Measurements from ENCODE around the gene CGB1.
"Not testable (repeated sequence)": the region's sequence is repeated elsewhere in the genome, so short reads cannot be mapped to it uniquely, and the experiment has no call there.

Gene CGB1

DNA sequence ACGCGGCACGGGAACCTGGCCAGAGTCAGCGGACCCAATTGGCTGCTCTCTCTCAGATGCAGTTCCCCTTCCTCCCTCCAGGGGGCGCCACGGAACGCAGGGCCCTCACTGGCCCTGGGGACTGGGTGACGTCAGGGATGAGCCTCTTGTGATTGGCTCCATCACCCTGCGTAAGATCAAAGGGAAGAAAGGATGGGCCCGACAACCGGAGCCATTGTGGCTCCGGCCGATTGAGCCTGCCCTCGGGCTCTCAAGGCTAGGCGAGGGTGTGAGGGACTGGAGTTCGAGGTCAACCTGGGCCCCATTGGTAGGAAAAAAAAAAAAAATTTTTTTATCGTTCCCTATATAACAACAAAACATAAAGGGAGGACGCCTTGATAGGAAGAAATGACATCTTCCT, at the start of gene CGB1:
CGB1 (minus strand) TSS at position 81 of the 400 bp plus-strand sequence. CDS start 184 bp downstream, outside the sequence.
- H3K9ac ChIP-seq (ENCODE audit: low read depth, low read length); H3K9me3 ChIP-seq (ENCODE audit: control insufficient read depth, insufficient read depth, low read length); H3K36me3 ChIP-seq (ENCODE audit: insufficient read depth, low read length); H3K4me1 ChIP-seq (ENCODE audit: insufficient read depth, low read length): not testable (repeated sequence)

DNA sequence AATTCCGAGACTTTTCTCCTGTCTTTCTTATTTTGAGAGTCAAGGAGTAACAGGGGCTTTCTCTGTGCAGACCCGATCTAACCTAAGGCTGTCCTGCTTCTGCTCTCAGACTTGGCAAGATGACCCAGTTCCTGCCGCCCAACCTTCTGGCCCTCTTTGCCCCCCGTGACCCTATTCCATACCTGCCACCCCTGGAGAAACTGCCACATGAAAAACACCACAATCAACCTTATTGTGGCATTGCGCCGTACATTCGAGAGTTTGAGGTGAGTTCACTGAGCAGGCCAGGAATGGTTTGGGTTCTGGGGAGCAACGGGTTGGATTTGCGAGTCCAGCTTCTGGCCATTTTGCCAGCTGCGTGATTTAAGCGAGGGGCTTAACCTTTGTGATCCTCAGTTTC, 49.6 kb upstream of the CGB1 start:
- Histone ChIP-seq H3K9me3 (ENCODE audit: control insufficient read depth, insufficient read depth, low read length) (no peaks in the 10 kb centered on the region), H3K9ac (ENCODE audit: low read depth, low read length) (peak overlapping the region; percentile 80), H3K36me3 (ENCODE audit: insufficient read depth, low read length) (peaks cover 18% of the 10 kb centered on the region), H3K4me1 (ENCODE audit: insufficient read depth, low read length) (no peaks in the 10 kb centered on the region; the same call in 1 of the 2 replicates)

DNA sequence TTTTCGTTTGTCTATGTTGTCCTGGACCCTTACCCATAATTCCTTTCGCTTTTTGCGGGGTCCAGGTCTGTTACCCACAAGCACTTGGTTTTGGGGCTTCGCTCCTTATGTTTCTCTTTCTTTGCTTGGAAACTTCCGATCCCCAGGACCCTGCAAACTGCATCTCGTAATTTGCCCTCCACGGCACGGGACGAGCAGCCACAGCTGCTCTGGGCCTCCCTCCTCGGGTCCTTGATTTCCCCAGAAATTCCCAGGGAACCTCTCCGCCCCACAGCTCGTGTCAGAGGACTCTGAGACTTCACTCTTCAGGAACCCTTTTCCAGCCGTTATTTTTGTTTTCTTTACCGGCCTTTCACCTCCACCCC, 49.2 kb upstream of the CGB1 start:
- H3K9ac ChIP-seq (ENCODE audit: low read depth, low read length): peak overlapping the region; percentile 80
- peaks cover 18% of the 10 kb centered on the region for H3K36me3 ChIP-seq (ENCODE audit: insufficient read depth, low read length)
- no peaks in the 10 kb centered on the region for H3K9me3 ChIP-seq (ENCODE audit: control insufficient read depth, insufficient read depth, low read length)
- H3K4me1 ChIP-seq (ENCODE audit: insufficient read depth, low read length): no peaks in the 10 kb centered on the region; the same call in 1 of the 2 replicates

DNA sequence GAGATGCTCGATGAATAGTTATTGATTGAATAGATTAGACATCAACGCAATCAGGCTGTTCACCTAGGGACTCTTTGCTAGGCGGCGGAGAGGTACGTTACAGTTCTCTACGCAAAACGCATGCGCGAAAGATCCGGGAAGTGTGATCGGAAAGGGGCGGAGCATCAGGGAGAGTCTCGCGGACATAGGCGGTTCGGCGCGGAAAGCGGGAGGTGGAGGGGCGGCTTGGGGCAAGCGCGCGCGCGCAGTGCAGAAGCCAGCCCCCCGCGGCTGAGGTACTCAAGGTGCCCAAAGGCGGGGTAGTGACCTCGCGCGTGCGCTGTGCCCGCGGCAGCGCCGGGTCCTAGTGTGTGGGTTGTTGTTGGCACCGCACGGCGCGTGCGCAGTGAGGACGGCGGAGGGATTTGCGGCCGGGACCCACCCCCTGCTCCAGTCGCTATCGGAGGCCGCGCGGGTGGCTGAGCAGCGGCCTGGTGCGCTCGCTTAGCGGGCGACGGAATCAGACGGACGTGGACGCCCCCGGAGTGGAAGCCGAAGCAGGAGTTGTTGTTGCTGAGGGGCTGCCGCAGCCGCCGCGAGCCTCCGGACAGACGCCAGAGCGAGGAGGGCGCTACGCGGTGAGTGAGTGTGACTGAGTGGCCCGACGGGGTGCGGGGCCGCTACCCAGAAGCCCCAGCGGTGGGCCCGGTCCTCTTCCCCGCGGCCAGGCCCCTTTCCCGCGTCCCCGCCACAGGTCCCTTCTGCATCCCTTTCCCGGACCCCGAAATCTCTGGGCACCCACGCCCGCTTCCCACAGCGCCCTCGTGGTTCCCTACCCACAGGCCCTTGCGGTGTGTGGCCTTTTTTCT, 48.5 kb upstream of the CGB1 start, which contains the start of gene SNRNP70:
SNRNP70 (plus strand) TSS at position 432 of the 848 bp plus-strand sequence. CDS start 964 bp downstream, outside the sequence.
- H3K9me3 ChIP-seq (ENCODE audit: control insufficient read depth, insufficient read depth, low read length): no peaks in the 10 kb centered on the region
- H3K4me1 ChIP-seq (ENCODE audit: insufficient read depth, low read length): no peaks in the 10 kb centered on the region; the same call in 1 of the 2 replicates
- peaks cover 15% of the 10 kb centered on the region for H3K36me3 ChIP-seq (ENCODE audit: insufficient read depth, low read length)
- H3K9ac ChIP-seq (ENCODE audit: low read depth, low read length): peak within 1 kb of the TSS; percentile 80

DNA sequence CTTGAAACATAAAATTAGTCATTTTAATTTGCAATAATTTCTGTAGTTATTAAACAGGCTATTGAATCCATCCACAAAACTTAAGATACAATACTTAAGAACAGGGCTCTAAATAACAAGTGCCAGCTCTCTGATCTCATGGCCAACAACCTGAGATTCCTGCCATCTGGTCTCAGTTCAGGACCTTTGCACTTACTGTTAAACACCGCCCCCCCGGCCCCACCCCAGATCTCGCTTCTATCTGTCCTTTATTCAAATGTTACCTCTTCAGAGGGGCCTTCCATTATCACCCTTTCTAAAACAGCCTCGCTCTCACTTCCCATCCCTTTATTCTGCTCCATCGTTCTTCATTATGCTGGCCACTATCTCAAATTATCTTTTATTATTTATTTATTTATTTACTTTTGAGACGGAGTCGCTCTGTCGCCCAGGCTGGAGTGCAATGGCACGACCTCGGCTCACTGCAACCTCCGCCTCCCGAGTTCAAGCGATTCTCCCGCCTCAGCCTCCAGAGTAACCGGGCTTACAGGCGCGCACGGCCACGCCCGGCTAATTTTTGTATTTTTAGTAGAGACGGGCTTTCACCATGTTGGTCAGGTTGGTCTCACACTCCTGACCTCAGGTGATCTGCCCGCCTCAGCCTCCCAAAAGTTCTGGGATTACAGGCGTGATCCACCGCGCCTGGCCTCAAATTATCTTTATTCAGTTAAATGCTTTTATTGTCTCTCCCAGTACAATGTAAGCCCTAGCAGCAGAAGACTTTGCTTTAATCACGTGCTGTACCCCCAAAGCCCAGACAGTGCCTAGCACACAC, 47.7 kb upstream of the CGB1 start:
- H3K9ac ChIP-seq (ENCODE audit: low read depth, low read length): peak overlapping the region; percentile 80
- H3K9me3 ChIP-seq (ENCODE audit: control insufficient read depth, insufficient read depth, low read length): no peaks in the 10 kb centered on the region
- no peaks in the 10 kb centered on the region; the same call in 1 of the 2 replicates for H3K4me1 ChIP-seq (ENCODE audit: insufficient read depth, low read length)
- peaks cover 13% of the 10 kb centered on the region for H3K36me3 ChIP-seq (ENCODE audit: insufficient read depth, low read length)

DNA sequence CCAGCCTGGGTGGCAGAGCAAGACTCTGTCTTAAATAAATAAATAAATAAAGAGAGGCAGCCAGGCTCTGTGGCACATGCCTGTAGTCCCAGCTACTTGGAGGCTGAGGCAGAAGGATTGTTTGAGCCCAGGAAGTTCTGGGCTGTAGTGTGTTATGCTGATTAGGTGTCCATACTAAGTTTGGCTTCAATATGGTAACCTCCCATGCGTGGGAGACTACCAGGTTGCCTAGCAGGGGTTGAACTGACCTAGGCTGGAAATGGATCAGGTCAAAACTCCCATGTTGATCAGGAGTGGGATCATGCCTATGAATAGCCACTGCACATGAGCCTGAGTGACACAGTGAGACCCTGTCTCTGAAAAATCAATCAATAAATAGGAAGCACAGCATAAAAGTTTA, 44.6 kb upstream of the CGB1 start:
- no peaks in the 10 kb centered on the region for H3K36me3 ChIP-seq (ENCODE audit: insufficient read depth, low read length)
- no peak overlapping the region for H3K9ac ChIP-seq (ENCODE audit: low read depth, low read length)
- no peaks in the 10 kb centered on the region for H3K9me3 ChIP-seq (ENCODE audit: control insufficient read depth, insufficient read depth, low read length)
- H3K4me1 ChIP-seq (ENCODE audit: insufficient read depth, low read length): no peaks in the 10 kb centered on the region; the same call in 1 of the 2 replicates

DNA sequence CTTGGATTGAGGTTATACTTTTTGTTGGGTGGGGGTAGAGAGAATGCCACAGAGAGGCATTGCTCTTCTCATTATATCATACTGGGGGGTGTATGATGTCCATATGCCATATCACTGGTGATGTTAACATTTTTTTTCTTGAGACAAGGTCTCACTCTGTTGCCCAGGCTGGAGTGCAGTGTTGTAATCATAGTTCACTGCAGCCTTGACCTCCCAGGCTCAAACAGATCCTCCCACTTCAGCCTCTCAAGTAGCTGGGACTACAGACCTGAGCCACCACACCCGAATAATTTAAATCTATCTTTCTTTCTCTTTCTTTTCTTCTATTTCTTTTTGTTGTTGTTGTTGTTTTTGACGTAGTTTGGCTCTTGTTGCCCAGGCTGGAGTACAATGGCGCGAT, 43.7 kb upstream of the CGB1 start:
- no peaks in the 10 kb centered on the region for H3K9me3 ChIP-seq (ENCODE audit: control insufficient read depth, insufficient read depth, low read length)
- H3K4me1 ChIP-seq (ENCODE audit: insufficient read depth, low read length): no peaks in the 10 kb centered on the region; the same call in 1 of the 2 replicates
- no peak overlapping the region for H3K9ac ChIP-seq (ENCODE audit: low read depth, low read length)
- H3K36me3 ChIP-seq (ENCODE audit: insufficient read depth, low read length): no peaks in the 10 kb centered on the region

DNA sequence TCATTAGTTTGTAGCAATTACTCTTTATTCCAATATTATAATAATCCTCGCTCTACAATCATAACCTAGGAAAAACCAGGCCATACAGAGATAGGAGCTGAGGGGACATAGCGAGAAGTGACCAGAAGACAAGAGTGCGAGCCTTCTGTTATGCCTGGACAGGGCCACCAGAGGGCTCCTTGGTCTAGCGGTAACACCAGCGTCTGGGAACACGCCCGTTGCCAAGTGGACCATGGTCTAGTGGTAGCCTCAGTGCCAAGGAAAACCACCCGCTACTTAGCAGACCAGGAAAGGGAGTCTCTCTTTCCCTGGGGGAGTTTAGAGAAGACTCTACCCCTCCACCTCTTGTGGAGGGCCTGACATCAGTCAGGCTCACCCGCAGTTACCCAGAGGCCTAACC, 38.2 kb upstream of the CGB1 start:
- not testable (repeated sequence) for H3K36me3 ChIP-seq (ENCODE audit: insufficient read depth, low read length); H3K9ac ChIP-seq (ENCODE audit: low read depth, low read length); H3K9me3 ChIP-seq (ENCODE audit: control insufficient read depth, insufficient read depth, low read length); H3K4me1 ChIP-seq (ENCODE audit: insufficient read depth, low read length)

DNA sequence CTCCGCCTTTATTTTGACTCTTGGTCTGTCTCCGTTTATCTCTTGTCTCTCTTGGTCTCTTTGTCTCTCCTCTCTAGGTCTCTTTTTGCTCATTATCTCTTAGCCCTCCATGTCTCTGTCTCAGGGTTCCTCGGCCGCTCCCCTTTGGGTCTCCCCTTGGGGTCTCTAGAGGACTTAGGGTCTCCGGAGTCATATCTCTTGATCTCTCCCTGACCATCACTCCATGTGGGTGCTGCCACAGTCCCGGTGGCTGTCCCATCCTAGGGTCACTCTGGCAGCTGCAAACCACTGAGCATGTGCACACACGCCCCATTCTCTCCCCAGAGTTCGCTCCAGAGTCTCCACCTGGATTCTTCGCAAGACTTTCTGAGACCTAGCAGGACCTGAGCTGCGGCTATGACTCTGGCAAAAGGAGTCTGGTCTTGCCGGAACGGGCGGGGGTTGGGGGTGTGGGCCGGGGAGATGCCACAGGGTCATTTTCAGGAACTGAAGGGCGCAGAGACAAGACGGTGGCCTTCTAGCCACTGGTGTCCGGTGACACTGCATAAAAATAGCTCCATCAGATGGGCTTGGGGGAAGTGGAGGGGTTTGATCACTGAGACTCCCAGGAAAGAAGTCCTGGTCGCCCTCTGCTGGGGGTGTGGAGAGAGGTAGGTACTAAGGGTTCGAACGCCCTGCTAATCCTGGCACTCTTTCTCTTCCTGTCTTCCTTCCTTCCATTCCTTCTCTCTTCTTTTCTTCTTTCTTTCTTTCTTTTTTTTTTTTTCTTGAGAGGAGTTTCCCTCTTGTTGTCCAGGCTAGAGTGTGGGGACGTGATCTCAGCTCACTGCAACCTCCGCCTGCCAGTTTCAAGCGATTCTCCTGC, 37.1 kb upstream of the CGB1 start:
- Histone ChIP-seq H3K9me3 (ENCODE audit: control insufficient read depth, insufficient read depth, low read length) (no peaks in the 10 kb centered on the region), H3K4me1 (ENCODE audit: insufficient read depth, low read length) (no peaks in the 10 kb centered on the region; the same call in 1 of the 2 replicates), H3K9ac (ENCODE audit: low read depth, low read length) (no peak overlapping the region), H3K36me3 (ENCODE audit: insufficient read depth, low read length) (no peaks in the 10 kb centered on the region)

DNA sequence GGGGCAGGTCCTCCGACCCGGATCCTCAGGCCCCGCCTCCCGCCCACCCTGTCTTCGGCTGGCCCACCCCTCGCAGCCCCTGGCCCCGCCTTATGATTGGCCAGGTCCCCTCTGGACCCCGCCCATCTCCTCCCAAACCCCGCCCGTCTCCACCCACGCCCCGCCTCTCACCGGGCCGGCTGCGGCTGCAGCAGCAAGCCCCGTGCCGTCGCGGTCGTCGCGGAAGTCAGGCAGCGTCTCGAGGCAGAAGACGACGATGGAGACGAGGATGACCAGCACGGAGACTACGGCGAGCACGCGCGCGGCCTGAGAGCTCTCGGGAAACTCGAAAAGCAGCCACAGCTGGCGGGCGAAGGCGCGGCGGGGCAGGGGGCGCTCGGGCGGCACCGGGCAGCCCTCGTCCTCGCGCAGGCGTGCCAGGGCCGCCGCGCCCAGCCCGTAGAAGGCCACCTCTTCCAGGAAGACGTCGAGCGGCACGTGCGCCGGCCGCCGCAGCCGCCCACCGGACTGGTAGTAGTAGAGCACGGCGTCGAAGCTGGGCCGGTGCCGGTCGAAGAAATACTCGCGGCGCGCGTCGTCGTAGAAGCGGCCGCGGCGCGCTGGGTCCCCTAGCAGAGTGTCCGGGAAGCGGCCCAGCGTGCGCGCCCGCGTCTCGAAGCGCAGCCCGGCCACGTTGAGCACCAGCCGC, 35.3 kb upstream of the CGB1 start:
- Histone ChIP-seq H3K36me3 (ENCODE audit: insufficient read depth, low read length) (no peaks in the 10 kb centered on the region), H3K9ac (ENCODE audit: low read depth, low read length) (peak overlapping the region; percentile 36), H3K9me3 (ENCODE audit: control insufficient read depth, insufficient read depth, low read length) (no peaks in the 10 kb centered on the region), H3K4me1 (ENCODE audit: insufficient read depth, low read length) (no peaks in the 10 kb centered on the region; the same call in 1 of the 2 replicates)

DNA sequence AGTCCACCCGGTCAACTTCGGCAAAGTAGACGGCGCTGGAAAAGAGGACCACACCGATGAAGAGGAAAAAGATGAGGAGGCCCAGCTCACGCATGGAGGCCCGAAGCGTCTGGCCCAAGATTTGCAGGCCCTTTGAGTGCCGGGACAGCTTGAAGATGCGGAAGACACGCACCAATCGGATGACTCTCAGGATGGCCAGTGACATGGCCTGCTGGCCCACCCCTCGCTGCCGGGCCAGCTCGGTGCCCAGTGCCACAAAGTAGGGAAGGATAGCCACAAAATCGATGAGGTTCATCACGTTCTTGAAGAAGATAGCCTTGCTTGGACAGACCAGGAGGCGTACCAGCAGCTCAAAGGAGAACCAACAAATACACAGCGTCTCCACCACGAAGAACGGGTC, 33.7 kb upstream of the CGB1 start:
- Histone ChIP-seq H3K36me3 (ENCODE audit: insufficient read depth, low read length) (no peaks in the 10 kb centered on the region), H3K9me3 (ENCODE audit: control insufficient read depth, insufficient read depth, low read length) (no peaks in the 10 kb centered on the region), H3K9ac (ENCODE audit: low read depth, low read length) (no peak overlapping the region), H3K4me1 (ENCODE audit: insufficient read depth, low read length) (peaks cover 6% of the 10 kb centered on the region; the same call in 1 of the 2 replicates)

DNA sequence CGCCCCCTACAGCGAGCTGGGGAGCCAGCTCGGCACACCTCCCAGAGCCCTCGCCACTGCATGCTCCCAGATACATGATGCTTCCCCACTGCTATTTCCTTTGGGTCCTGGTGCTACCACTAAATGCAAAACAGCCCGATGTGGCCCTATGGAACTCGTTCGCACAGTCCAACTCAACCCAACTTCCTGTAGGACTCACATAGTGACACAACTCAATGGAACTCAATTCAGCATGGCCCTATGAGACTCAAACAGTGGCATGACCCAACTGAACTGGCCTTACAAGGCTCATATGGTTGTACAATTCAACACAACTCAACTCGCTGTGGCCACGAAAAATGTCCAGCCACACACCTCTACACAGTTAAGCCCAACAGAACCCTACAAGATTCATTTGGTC, 32.3 kb upstream of the CGB1 start:
- Histone ChIP-seq H3K9me3 (ENCODE audit: control insufficient read depth, insufficient read depth, low read length) (no peaks in the 10 kb centered on the region), H3K36me3 (ENCODE audit: insufficient read depth, low read length) (no peaks in the 10 kb centered on the region), H3K4me1 (ENCODE audit: insufficient read depth, low read length) (peaks cover 8% of the 10 kb centered on the region; the same call in 1 of the 2 replicates), H3K9ac (ENCODE audit: low read depth, low read length) (no peak overlapping the region)

DNA sequence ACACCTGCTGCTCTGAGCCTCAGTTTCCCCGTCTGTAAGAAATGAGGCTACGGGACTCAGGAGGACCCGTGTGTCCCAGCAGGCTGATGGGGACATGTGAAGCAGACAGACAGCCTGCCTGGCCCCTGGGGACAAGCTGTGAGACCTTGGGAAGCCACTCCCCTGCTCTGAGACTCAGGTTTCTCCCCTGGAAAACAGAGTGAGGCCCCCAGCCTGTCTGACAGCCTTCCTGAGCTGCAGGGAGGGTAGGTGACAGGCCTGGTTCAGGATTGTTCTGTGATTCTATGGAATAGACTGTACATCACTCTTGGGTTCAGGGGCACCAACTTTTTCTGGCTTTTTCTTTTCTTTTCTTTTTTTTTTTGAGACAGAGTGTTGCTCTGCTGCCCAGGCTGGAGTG, 30.9 kb upstream of the CGB1 start:
- no peaks in the 10 kb centered on the region for H3K36me3 ChIP-seq (ENCODE audit: insufficient read depth, low read length)
- H3K4me1 ChIP-seq (ENCODE audit: insufficient read depth, low read length): peaks cover 15% of the 10 kb centered on the region; the same call in 1 of the 2 replicates
- H3K9ac ChIP-seq (ENCODE audit: low read depth, low read length): no peak overlapping the region
- H3K9me3 ChIP-seq (ENCODE audit: control insufficient read depth, insufficient read depth, low read length): no peaks in the 10 kb centered on the region
